Gastrocnemius medialis (tissue), 4 donors: ENCODE results near the gene MKRN1.

Experiments
- CTCF ChIP-seq, 5 experiments: fragments of 450-650 bp in 3 of 5; fragments of 200-600 bp in 2 of 5; sonication (generic) in 2 of 5; IDR thresholded peaks in 4 of 5; conservative IDR thresholded peaks in 1 of 5; 1 replicate in 4 of 5; 2 replicates in 1 of 5; pipeline ENCODE4 v1.5.1; 2016 to 2019; ENCODE audit warnings: antibody characterized with exemption in 5 of 5, mild to moderate bottlenecking in 3 of 5, moderate library complexity in 3 of 5
- POLR2A ChIP-seq, 2 donors: fragments of 450-650 bp; IDR thresholded peaks; one replicate each; pipeline ENCODE4 v1.6.1; 2017; ENCODE audit warnings: antibody characterized with exemption in 2 of 2, mild to moderate bottlenecking in 2 of 2, moderate library complexity in 2 of 2

- TF ChIP-seq POLR2A (IDR thresholded peaks at IDR 0.05) (no peak), CTCF (IDR thresholded peaks at IDR 0.05 in 4 of 5, conservative IDR thresholded peaks at IDR 0.05 in 1 of 5) (no peak)
Observed at GRCh38 chr7:140418653-140419052, 60.7 kb downstream of the MKRN1 start.
